OCI-LY7 (cell line): ENCODE data around the gene GRPEL2. TPM values are rescaled to one million over a fixed set of nuclear protein-coding genes. Genes with fewer than 3 reads are reported as not detected.

Experiments used
- BruUV-seq: library from RNA; stranded (reverse); fragments of 400-500 nt; replicated peaks from 2 replicates; lab custom pipeline; 2021; lab: Mats Ljungman, UMichigan
- CTCF ChIA-PET: fragments of 300-600 bp; sonication (Branson Sonifier 250); formaldehyde crosslinking; loops from one replicate; lab custom pipeline; 2022; ENCODE audit warnings: antibody characterized with exemption; ENCODE audit not compliant: unreplicated experiment; lab: Charles Lee
- POLR2A ChIA-PET: fragments of 300-600 bp; sonication (Branson Sonifier 250); formaldehyde crosslinking; loops from one replicate; lab custom pipeline; 2022; ENCODE audit warnings: antibody characterized with exemption; lab: Charles Lee
- DNase-seq: peaks from one replicate; pipeline ENCODE4 v3.0.0-alpha.2; 2015; ENCODE audit warnings: low spot score
- H2AFZ ChIP-seq: fragments of 200-600 bp; sonication (generic), shearing (Covaris generic); 2 replicates; pipeline ENCODE4 v1.6.1; 2014; ENCODE audit warnings: mild to moderate bottlenecking, antibody characterized with exemption, low read length, moderate library complexity
- H3K27ac ChIP-seq: fragments of 200-600 bp; sonication (generic); 2 replicates; pipeline ENCODE4 v1.5.1; 2014; ENCODE audit warnings: mixed run types, low read depth, mild to moderate bottlenecking, moderate library complexity, low read length, inconsistent platforms; ENCODE audit not compliant: poor library complexity, severe bottlenecking
- H3K36me3 ChIP-seq: fragments of 200-600 bp; sonication (generic); 2 replicates; pipeline ENCODE4 v1.6.1; 2014; ENCODE audit warnings: mild to moderate bottlenecking, antibody characterized with exemption, low read length, moderate library complexity, mixed read lengths; ENCODE audit not compliant: insufficient read depth
- H3K4me1 ChIP-seq: fragments of 200-600 bp; sonication (generic); 2 replicates; pipeline ENCODE4 v1.5.1; 2014; ENCODE audit warnings: mild to moderate bottlenecking, low read length; ENCODE audit not compliant: insufficient read depth, poor library complexity, severe bottlenecking
- H3K4me2 ChIP-seq: fragments of 200-600 bp; sonication (generic); 2 replicates; pipeline ENCODE4 v1.6.1; 2014; ENCODE audit warnings: mild to moderate bottlenecking, low read length
- H3K4me3 ChIP-seq: fragments of 200-600 bp; sonication (generic); 2 replicates; pipeline ENCODE4 v1.5.1; 2014; ENCODE audit warnings: mild to moderate bottlenecking, low read depth, low read length; ENCODE audit not compliant: poor library complexity, severe bottlenecking
- H3K79me2 ChIP-seq: fragments of 200-600 bp; sonication (generic); 2 replicates; pipeline ENCODE4 v1.6.1; 2016; ENCODE audit warnings: low read depth, mild to moderate bottlenecking, low read length, moderate library complexity, mixed read lengths; ENCODE audit not compliant: insufficient read depth
- H3K9me2 ChIP-seq: fragments of 200-600 bp; sonication (generic); 2 replicates; pipeline ENCODE4 v1.6.1; 2016; ENCODE audit warnings: mild to moderate bottlenecking, low read length, mixed read lengths; ENCODE audit not compliant: insufficient read depth
- H3K9me3 ChIP-seq: fragments of 200-600 bp; sonication (generic); 2 replicates; pipeline ENCODE4 v1.6.1; 2014; ENCODE audit warnings: mild to moderate bottlenecking, mixed run types, low read length, mixed read lengths
- H4K20me1 ChIP-seq: fragments of 200-600 bp; sonication (generic); 2 replicates; pipeline ENCODE4 v1.6.1; 2014; ENCODE audit warnings: mild to moderate bottlenecking, antibody characterized with exemption, low read length, moderate library complexity, mixed read lengths; ENCODE audit not compliant: insufficient read depth
- EZH2phosphoT487 ChIP-seq: fragments of 200-600 bp; sonication (generic); IDR thresholded peaks from 2 replicates; pipeline ENCODE4 v1.6.1; 2018; ENCODE audit warnings: low read depth, borderline replicate concordance, mild to moderate bottlenecking, mixed run types, antibody characterized with exemption, low read length, moderate library complexity, mixed read lengths
- intact Hi-C: fragments of 100-400 bp; cut with micrococcal nuclease; formaldehyde crosslinking; loops from one replicate; pipeline ENCODE4 v1.10.0; 2022; ENCODE audit not compliant: unreplicated experiment
- total RNA-seq, 2 experiments: library from RNA; depleted of rRNA in 1 of 2; stranded (reverse); fragments of >200 nt in 1 of 2; shearing (Covaris generic) in 1 of 2; gene quantifications; 2 replicates each; pipeline ENCODE4 v1.2.3, GENCODE V29; 2014 to 2022
- TF ChIP-seq, protein P1 (sequence below): fragments of 200-600 bp; sonication (generic); conservative IDR thresholded peaks from 2 replicates; pipeline ENCODE4 v1.5.1; 2014; ENCODE audit warnings: mild to moderate bottlenecking, antibody characterized with exemption, low read length, moderate library complexity, mixed read lengths

GRPEL2 gene
- total RNA-seq, 2 experiments from 2014 or later, result 28.3 to 41.5 TPM

DNA sequence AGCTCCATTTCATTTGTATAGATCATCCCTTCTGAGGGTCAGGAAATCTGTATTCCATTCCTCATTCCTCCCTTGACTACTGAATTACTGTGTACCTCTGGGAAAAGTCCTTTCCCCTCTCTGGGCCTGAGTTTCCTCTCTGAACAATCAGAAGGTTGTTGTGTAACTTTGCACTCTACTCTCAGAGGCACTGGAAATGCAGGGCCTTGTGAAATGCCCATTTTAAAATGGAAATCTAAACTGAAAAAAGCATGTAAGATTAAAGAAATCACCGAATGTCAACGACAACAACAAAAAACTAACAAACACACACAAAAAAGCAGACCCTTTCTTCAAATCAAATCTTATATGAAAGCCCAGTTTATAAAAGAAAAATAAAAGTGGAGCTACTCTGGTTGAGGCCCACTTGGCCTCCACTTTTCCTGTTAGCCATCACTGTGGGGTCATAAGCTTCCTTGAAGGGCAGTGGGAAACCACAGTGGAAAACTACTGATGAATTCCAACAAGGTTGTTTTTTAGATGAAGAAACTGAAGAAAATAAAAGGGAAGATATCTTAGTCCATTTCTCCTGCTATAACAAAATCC lies 21.6 kb upstream of the GRPEL2 start:
- no peak for TF ChIP-seq EZH2phosphoT487
- TF ChIP-seq, protein P1, sequence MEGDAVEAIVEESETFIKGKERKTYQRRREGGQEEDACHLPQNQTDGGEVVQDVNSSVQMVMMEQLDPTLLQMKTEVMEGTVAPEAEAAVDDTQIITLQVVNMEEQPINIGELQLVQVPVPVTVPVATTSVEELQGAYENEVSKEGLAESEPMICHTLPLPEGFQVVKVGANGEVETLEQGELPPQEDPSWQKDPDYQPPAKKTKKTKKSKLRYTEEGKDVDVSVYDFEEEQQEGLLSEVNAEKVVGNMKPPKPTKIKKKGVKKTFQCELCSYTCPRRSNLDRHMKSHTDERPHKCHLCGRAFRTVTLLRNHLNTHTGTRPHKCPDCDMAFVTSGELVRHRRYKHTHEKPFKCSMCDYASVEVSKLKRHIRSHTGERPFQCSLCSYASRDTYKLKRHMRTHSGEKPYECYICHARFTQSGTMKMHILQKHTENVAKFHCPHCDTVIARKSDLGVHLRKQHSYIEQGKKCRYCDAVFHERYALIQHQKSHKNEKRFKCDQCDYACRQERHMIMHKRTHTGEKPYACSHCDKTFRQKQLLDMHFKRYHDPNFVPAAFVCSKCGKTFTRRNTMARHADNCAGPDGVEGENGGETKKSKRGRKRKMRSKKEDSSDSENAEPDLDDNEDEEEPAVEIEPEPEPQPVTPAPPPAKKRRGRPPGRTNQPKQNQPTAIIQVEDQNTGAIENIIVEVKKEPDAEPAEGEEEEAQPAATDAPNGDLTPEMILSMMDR, result no peak
- Histone ChIP-seq H2AFZ (no peak overlapping the region), H3K36me3 (no peaks in the 10 kb centered on the region), H3K4me1 (no peaks in the 10 kb centered on the region), H3K79me2 (no peaks in the 10 kb centered on the region), H3K9me2 (no peaks in the 10 kb centered on the region), H3K27ac (no peak overlapping the region), H3K4me2 (no peak overlapping the region), H3K9me3 (peaks cover 3% of the 10 kb centered on the region; the same call in 1 of the 2 replicates), H4K20me1 (no peaks in the 10 kb centered on the region), H3K4me3 (no peak overlapping the region)
- CTCF ChIA-PET, result no interaction called here
- no peak for DNase-seq
- POLR2A ChIA-PET, result interaction anchor here (0.8 to 1.9 kb wide), 8 partner anchors 8 to 48 kb away, joined by 3 to 8 read pairs (median 4); partner anchors contain the start of gene GRPEL2
- BruUV-seq, result no TSS peak
- intact Hi-C loops, result no loop called here

DNA sequence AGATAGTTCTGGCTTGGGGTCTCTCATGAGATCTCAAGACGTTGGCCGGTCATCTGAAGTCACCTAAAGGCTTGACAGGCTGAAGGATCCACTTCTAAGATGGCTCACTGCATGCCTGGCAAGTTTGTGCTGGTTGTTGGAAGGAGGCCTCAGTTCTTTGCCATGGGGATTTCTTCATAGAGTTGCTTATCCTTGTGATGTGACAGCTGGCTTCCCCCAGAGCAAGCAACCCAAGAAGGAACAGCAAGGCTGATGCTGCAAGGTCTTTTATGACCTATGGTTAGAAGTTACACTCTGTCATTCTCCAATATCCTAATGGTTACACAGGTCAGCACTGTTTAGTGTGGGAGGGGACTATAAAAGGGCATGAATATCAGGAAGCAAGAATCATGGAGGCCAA lies 20.7 kb upstream of the GRPEL2 start:
- ChIA-PET POLR2A (interaction anchor here (0.8 to 1.9 kb wide), 3 partner anchors 10 to 28 kb away, joined by 3 to 15 read pairs (median 8); partner anchors contain the start of gene GRPEL2), CTCF (interaction anchor here (0.6 kb wide), 1 partner anchor 99 kb away, joined by 3 read pairs; no protein-coding TSS in a partner anchor)
- no peak overlapping the region for H3K4me3 ChIP-seq
- H3K4me1 ChIP-seq, result no peaks in the 10 kb centered on the region
- no peaks in the 10 kb centered on the region for H3K9me2 ChIP-seq
- TF ChIP-seq EZH2phosphoT487, result no peak
- TF ChIP-seq, protein P1, result no peak
- H3K9me3 ChIP-seq, result peaks cover 3% of the 10 kb centered on the region; the same call in 1 of the 2 replicates
- no peaks in the 10 kb centered on the region for H3K79me2 ChIP-seq
- DNase-seq, result no peak
- no peak overlapping the region for H2AFZ ChIP-seq
- H4K20me1 ChIP-seq, result no peaks in the 10 kb centered on the region
- BruUV-seq, result no TSS peak
- no peaks in the 10 kb centered on the region for H3K36me3 ChIP-seq
- no peak overlapping the region for H3K4me2 ChIP-seq
- H3K27ac ChIP-seq, result no peak overlapping the region
- intact Hi-C loops, result no loop called here
